Neutrophil (primary cell): Measurements from ENCODE around the gene ZCRB1.

Source experiments
- H3K27ac ChIP-seq: fragments of 200-600 bp; sonication (generic); 2 replicates; pipeline ENCODE4 v1.5.1; 2016; ENCODE audit warnings: mild to moderate bottlenecking, moderate library complexity
- H3K27me3 ChIP-seq: fragments of 200-600 bp; sonication (generic); 2 replicates; pipeline ENCODE4 v1.6.0; 2016; ENCODE audit warnings: mild to moderate bottlenecking
- H3K36me3 ChIP-seq: fragments of 200-600 bp; sonication (generic); 2 replicates; pipeline ENCODE4 v1.5.1; 2017
- H3K4me1 ChIP-seq, 2 experiments: fragments of 200-600 bp in 1 of 2; sonication (generic) in 1 of 2; 1 replicate in 1 of 2; 2 replicates in 1 of 2; pipeline versions ENCODE4 v1.5.1 to v1.6.1; 2013 to 2016; ENCODE audit warnings: low read depth in 1 of 2, low read length in 1 of 2, mild to moderate bottlenecking in 1 of 2, moderate library complexity in 1 of 2; ENCODE audit not compliant: control insufficient read depth in 1 of 2, insufficient read depth in 1 of 2
- H3K4me3 ChIP-seq, 2 experiments: fragments of 200-600 bp in 1 of 2; sonication (generic) in 1 of 2; 1 replicate in 1 of 2; 2 replicates in 1 of 2; pipeline ENCODE4 v1.5.1; 2013 to 2016; ENCODE audit warnings: low read depth in 1 of 2, low read length in 1 of 2, mild to moderate bottlenecking in 1 of 2, moderate library complexity in 1 of 2
- H3K9me3 ChIP-seq: fragments of 200-600 bp; sonication (generic); 2 replicates; pipeline ENCODE4 v1.5.1; 2016
- TF ChIP-seq, protein P1 (sequence below): fragments of 200-600 bp; sonication (generic); IDR thresholded peaks from 2 replicates; pipeline ENCODE4 v1.5.1; 2016; ENCODE audit warnings: antibody characterized with exemption

Gene ZCRB1

DNA sequence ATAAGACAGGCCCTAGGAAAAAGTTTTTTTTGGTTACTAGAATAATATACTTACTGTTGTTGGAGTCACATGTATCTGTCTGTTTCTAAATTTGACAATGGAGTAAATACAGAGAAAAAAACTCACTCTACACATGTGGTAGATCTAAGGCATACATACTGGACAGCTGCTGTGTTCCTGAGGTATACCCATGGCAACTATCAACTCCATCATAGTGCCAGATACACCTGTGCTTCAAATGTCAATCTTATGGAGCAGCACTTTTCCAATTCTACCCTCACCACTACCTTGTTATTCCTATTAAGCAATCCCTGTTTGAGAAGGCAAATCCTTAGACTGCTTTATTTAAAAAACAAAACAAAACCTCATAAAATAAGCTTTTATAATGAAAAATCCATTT is 3.3 kb downstream of the ZCRB1 start:
- Histone ChIP-seq H3K4me1 (peaks cover 18 to 19% of the 10 kb centered on the region in 2 experiments), H3K27me3 (no peaks in the 10 kb centered on the region), H3K9me3 (no peaks in the 10 kb centered on the region), H3K4me3 (no peak overlapping the region), H3K27ac (no peak overlapping the region), H3K36me3 (no peaks in the 10 kb centered on the region)
- TF ChIP-seq, protein P1, sequence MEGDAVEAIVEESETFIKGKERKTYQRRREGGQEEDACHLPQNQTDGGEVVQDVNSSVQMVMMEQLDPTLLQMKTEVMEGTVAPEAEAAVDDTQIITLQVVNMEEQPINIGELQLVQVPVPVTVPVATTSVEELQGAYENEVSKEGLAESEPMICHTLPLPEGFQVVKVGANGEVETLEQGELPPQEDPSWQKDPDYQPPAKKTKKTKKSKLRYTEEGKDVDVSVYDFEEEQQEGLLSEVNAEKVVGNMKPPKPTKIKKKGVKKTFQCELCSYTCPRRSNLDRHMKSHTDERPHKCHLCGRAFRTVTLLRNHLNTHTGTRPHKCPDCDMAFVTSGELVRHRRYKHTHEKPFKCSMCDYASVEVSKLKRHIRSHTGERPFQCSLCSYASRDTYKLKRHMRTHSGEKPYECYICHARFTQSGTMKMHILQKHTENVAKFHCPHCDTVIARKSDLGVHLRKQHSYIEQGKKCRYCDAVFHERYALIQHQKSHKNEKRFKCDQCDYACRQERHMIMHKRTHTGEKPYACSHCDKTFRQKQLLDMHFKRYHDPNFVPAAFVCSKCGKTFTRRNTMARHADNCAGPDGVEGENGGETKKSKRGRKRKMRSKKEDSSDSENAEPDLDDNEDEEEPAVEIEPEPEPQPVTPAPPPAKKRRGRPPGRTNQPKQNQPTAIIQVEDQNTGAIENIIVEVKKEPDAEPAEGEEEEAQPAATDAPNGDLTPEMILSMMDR: no peak

DNA sequence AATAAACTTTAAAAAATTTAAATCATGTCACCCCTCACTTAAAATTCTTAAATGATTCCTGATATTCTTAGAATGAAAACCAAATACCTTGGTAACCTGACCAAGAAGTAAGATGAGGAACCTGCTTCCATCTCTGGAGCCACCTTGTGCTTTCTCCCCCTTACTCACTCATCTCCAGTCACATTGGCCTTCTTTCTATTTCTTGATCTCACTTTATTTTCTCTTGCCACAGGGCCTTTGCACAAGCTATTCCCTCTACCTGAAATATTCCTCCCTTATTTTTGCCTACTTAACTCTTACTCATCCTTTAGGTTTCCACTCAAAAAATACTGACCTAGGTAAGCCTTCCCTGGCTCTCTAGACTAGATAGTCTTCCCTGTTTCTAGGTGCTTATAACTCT is 5.1 kb downstream of the ZCRB1 start:
- TF ChIP-seq, protein P1: no peak
- H3K36me3 ChIP-seq: peaks cover 12% of the 10 kb centered on the region
- no peak overlapping the region for H3K27ac ChIP-seq
- H3K27me3 ChIP-seq: no peaks in the 10 kb centered on the region
- H3K4me3 ChIP-seq: no peak overlapping the region
- H3K4me1 ChIP-seq: peaks cover 6 to 7% of the 10 kb centered on the region in 2 experiments
- H3K9me3 ChIP-seq: no peaks in the 10 kb centered on the region

DNA sequence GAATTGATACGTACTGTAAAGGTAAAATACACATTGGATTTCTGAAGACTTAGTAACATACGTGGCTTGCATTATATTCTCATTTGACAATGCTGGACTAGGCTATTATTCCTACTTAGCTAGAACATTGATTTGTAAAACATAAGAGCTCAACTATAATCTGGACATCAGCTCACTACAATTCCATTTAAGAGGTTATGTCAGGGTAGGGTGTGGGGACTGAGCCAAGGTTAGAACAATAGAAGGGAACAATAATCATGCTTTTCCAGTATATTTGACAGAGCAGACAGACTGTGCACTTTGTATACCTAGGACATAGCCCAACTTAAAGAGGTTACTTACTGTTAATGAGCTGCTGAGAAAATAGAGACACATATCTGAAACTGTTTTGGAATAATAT is 10.8 kb downstream of the ZCRB1 start:
- no peak overlapping the region for H3K27ac ChIP-seq
- no peak overlapping the region for H3K4me3 ChIP-seq
- no peaks in the 10 kb centered on the region for H3K9me3 ChIP-seq
- peaks cover 36% of the 10 kb centered on the region for H3K36me3 ChIP-seq
- H3K27me3 ChIP-seq: no peaks in the 10 kb centered on the region
- H3K4me1 ChIP-seq: no peaks in the 10 kb centered on the region
- TF ChIP-seq, protein P1: no peak

DNA sequence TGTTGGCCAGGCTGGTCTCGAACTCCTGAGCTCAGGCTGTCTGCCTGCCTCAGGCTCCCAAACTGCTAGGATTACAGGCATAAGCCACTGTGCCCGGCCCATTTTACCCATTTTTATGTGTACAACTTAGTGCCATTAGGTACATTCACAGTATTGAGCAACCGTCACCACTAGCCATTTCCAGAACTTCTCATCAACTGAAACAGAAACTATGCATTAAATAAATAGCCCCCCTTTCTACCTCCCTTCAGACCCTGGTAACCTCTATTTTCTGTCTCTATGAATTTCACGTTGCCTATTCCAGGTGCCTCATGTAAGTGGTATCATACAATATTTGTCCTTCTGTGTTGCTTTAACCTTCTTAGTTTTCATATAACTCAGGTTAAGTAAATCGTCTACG is 15.9 kb downstream of the ZCRB1 start:
- H3K9me3 ChIP-seq: no peaks in the 10 kb centered on the region
- H3K27me3 ChIP-seq: no peaks in the 10 kb centered on the region
- H3K27ac ChIP-seq: no peak overlapping the region
- H3K36me3 ChIP-seq: peaks cover 20% of the 10 kb centered on the region
- H3K4me3 ChIP-seq: no peak overlapping the region
- TF ChIP-seq, protein P1: no peak
- H3K4me1 ChIP-seq: no peaks in the 10 kb centered on the region

DNA sequence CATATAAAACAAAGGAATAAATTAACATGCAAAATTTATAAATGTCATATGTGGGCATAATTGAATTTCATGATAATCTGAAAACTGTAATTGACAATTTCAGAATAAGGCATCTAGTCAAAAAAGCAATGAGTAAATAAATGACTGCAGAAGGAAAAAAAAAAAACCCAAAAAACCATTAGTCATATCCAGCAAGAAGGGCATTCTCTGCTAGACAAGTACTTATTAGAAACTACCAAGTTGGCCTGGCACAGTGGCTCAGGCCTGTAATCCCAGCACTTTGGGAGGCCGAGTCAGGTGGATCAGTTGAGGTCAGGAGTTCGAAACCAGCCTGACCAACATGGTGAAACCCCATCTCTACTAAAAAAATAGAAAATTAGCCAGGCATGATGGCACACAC is 17.5 kb downstream of the ZCRB1 start:
- Histone ChIP-seq H3K27ac (no peak overlapping the region), H3K36me3 (peaks cover 12% of the 10 kb centered on the region), H3K27me3 (no peaks in the 10 kb centered on the region), H3K9me3 (no peaks in the 10 kb centered on the region), H3K4me1 (no peaks in the 10 kb centered on the region), H3K4me3 (no peak overlapping the region)
- TF ChIP-seq, protein P1: no peak

DNA sequence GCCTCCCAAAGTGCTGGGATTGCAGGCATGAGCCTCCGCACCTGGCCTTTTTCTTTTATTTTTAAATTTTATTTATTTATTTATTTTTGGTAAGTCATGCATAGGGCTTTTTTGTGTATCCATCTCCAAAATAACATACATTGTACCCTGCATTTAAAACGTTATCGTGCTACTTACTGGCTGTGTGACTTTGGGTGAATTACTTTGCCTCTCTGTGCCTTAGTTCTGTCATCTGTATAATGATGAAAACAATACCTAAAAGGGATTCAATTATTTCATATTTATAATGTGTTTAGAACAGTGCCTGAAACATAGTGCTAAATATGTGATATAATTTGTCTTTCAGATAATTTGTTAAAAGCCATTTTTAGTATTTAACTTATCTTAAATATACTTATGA is 19.6 kb downstream of the ZCRB1 start:
- Histone ChIP-seq H3K36me3 (no peaks in the 10 kb centered on the region), H3K4me3 (no peak overlapping the region), H3K4me1 (no peaks in the 10 kb centered on the region), H3K9me3 (no peaks in the 10 kb centered on the region), H3K27me3 (no peaks in the 10 kb centered on the region), H3K27ac (no peak overlapping the region)
- TF ChIP-seq, protein P1: no peak
